GM21723 (cell line): Measurements from ENCODE around the gene CHN2.
"Not testable (repeated sequence)": the region's sequence is repeated elsewhere in the genome, so short reads cannot be mapped to it uniquely, and the experiment has no call there.

Experiments
- ATAC-seq: cut with Tn5 transposase; IDR thresholded peaks from one replicate; pipeline ENCODE4 v1.9.1; 2021; ENCODE audit warnings: mild to moderate bottlenecking, moderate library complexity; ENCODE audit not compliant: unreplicated experiment

The CHN2 gene

GRCh38 chr7:29518616-29519015 lies 324.0 kb downstream of the CHN2 start:
- no peak for ATAC-seq

GRCh38 chr7:29523728-29524127 lies 329.2 kb downstream of the CHN2 start:
- ATAC-seq = no peak

- no peak for ATAC-seq
Observed at GRCh38 chr7:29527505-29528108, 333.0 kb downstream of the CHN2 start.

- not testable (repeated sequence) for ATAC-seq
Observed at GRCh38 chr7:29528526-29528925, 334.0 kb downstream of the CHN2 start.
